Karpas-422 (cell line): ENCODE results near the gene HNRNPH3. TPM values are rescaled to one million over a fixed set of nuclear protein-coding genes. Genes with fewer than 3 reads are reported as not detected.
"Not testable (repeated sequence)": the region's sequence is repeated elsewhere in the genome, so short reads cannot be mapped to it uniquely, and the experiment has no call there.

Experiments
- DNase-seq: peaks from one replicate; pipeline ENCODE4 v3.0.0-alpha.2; 2015
- H2AFZ ChIP-seq: fragments of 200-600 bp; sonication (generic); 2 replicates; pipeline ENCODE4 v1.6.1; 2014; ENCODE audit warnings: antibody characterized with exemption, low read length, mixed read lengths
- H3K27ac ChIP-seq: fragments of 200-600 bp; sonication (generic); 2 replicates; pipeline ENCODE4 v1.5.1; 2014; ENCODE audit warnings: mild to moderate bottlenecking, low read length, moderate library complexity
- H3K27me3 ChIP-seq: fragments of 200-600 bp; sonication (generic); 2 replicates; pipeline ENCODE4 v1.6.1; 2014; ENCODE audit warnings: low read length, mixed read lengths
- H3K36me3 ChIP-seq: fragments of 200-600 bp; sonication (generic); 2 replicates; pipeline ENCODE4 v1.6.1; 2014; ENCODE audit warnings: low read length, mixed read lengths; ENCODE audit not compliant: insufficient read depth
- H3K4me1 ChIP-seq: fragments of 200-600 bp; sonication (generic); 2 replicates; pipeline ENCODE4 v1.6.1; 2014; ENCODE audit warnings: mild to moderate bottlenecking, low read length, mixed read lengths
- H3K4me2 ChIP-seq: fragments of 200-600 bp; sonication (generic); 2 replicates; pipeline ENCODE4 v1.6.1; 2014; ENCODE audit warnings: low read length, low read depth, mild to moderate bottlenecking; ENCODE audit not compliant: poor library complexity, severe bottlenecking
- H3K4me3 ChIP-seq: fragments of 200-600 bp; sonication (generic); 2 replicates; pipeline ENCODE4 v1.5.1; 2014; ENCODE audit warnings: mild to moderate bottlenecking, antibody characterized with exemption, low read length, mixed read lengths
- H3K79me2 ChIP-seq: fragments of 200-600 bp; sonication (generic); 2 replicates; pipeline ENCODE4 v1.6.1; 2014; ENCODE audit warnings: mild to moderate bottlenecking, low read length, mixed read lengths
- H3K9ac ChIP-seq: fragments of 200-600 bp; sonication (generic); 2 replicates; pipeline ENCODE4 v1.6.0; 2014; ENCODE audit warnings: low read length
- H3K9me2 ChIP-seq: fragments of 200-600 bp; sonication (generic), shearing (Covaris generic); replicated peaks from 2 replicates; pipeline ENCODE4 v1.6.0; 2014; ENCODE audit warnings: mild to moderate bottlenecking, low read length, moderate library complexity; ENCODE audit not compliant: insufficient read depth
- H3K9me3 ChIP-seq: fragments of 300-700, 200-600 bp; sonication (generic); 2 replicates; pipeline ENCODE4 v1.6.1; 2014; ENCODE audit warnings: low read length, mixed read lengths
- H4K20me1 ChIP-seq: fragments of 200-600 bp; sonication (generic); 2 replicates; pipeline ENCODE4 v1.6.1; 2014; ENCODE audit warnings: mild to moderate bottlenecking, antibody characterized with exemption, low read length, low read depth; ENCODE audit not compliant: insufficient read depth
- total RNA-seq: library from RNA; depleted of rRNA; stranded (reverse); fragments of >200 nt; shearing (Covaris generic); gene quantifications from 2 replicates; pipeline ENCODE4 v1.2.3, GENCODE V29; 2014; ENCODE audit warnings: low replicate concordance

The HNRNPH3 gene
- total RNA-seq, 1 experiment from 2014 or later: 24.1 TPM

DNA sequence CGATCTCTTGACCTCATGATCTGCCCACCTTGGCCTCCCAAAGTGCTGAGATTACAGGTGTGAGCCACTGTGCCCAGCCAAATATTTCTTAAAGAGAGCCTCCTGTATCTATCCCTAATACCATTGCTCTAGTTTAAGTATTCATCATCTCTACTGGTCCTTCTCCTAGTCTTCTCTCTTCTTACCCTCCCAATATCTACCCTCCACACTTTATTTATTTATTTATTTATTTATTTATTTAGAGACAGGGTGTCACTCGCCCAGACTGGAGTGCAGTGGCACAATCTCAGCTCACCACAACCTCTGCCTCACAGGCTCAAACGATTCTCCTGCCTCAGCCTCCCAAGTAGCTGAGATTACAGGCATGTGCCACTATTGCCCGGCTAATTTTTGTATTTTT is 7.5 kb upstream of the HNRNPH3 start:
- DNase-seq, H3K4me2 ChIP-seq, H3K9me2 ChIP-seq, H3K9me3 ChIP-seq, H3K4me3 ChIP-seq, H4K20me1 ChIP-seq, H3K9ac ChIP-seq, H2AFZ ChIP-seq, H3K36me3 ChIP-seq, H3K27ac ChIP-seq, H3K4me1 ChIP-seq, H3K27me3 ChIP-seq, H3K79me2 ChIP-seq: not testable (repeated sequence)

GRCh38 chr10:68327889-68328786 is 3.7 kb upstream of the HNRNPH3 start:
- peak; percentile 35 for DNase-seq
- Histone ChIP-seq H3K4me1 (peaks cover 17% of the 10 kb centered on the region), H2AFZ (peak overlapping the region; percentile 49; the same call in 1 of the 2 replicates), H3K9ac (no peak overlapping the region), H3K4me3 (no peak overlapping the region), H3K36me3 (0 out of 2 replicates have a peak, but pooled peaks cover under 1% of the 10 kb centered on the region), H3K27ac (no peak overlapping the region), H3K9me3 (no peaks in the 10 kb centered on the region), H3K9me2 (no peaks in the 10 kb centered on the region), H4K20me1 (peaks cover 8% of the 10 kb centered on the region; the same call in 1 of the 2 replicates), H3K79me2 (peaks cover 13% of the 10 kb centered on the region), H3K4me2 (peak overlapping the region; percentile 25), H3K27me3 (no peaks in the 10 kb centered on the region)

GRCh38 chr10:68329506-68329861 is 2.4 kb upstream of the HNRNPH3 start:
- Histone ChIP-seq H3K27ac (no peak overlapping the region), H3K36me3 (peaks cover 14% of the 10 kb centered on the region; the same call in 1 of the 2 replicates), H3K9me3 (no peaks in the 10 kb centered on the region), H4K20me1 (peaks cover 21% of the 10 kb centered on the region), H3K4me1 (peaks cover 28% of the 10 kb centered on the region), H3K27me3 (no peaks in the 10 kb centered on the region), H3K4me3 (no peak overlapping the region), H3K9ac (no peak overlapping the region), H3K79me2 (peaks cover 26% of the 10 kb centered on the region), H3K4me2 (no peak overlapping the region), H2AFZ (no peak overlapping the region), H3K9me2 (no peaks in the 10 kb centered on the region)
- no peak for DNase-seq

GRCh38 chr10:68330852-68331454 is 911 bp upstream of the HNRNPH3 start:
- peak overlapping the region; percentile 74 for H2AFZ ChIP-seq

GRCh38 chr10:68332259-68333057 is 594 bp downstream of the HNRNPH3 start, which contains the start of gene PBLD:
Gene PBLD, minus strand, starts transcription at chr10:68332928. Its CDS starts 26,084 bp downstream, at chr10:68306844.
- Histone ChIP-seq H3K27ac (peak within 1 kb of the TSS; percentile 88), H3K4me1 (peaks cover 54% of the 10 kb centered on the region), H3K36me3 (peaks cover 41% of the 10 kb centered on the region; the same call in 1 of the 2 replicates), H3K79me2 (peaks cover 56% of the 10 kb centered on the region), H3K9me3 (no peaks in the 10 kb centered on the region), H3K4me3 (peak within 1 kb of the TSS; percentile 88), H3K9me2 (no peaks in the 10 kb centered on the region), H3K4me2 (peak within 1 kb of the TSS; percentile 94), H2AFZ (no peak within 1 kb of the TSS), H3K27me3 (no peaks in the 10 kb centered on the region), H4K20me1 (peaks cover 48% of the 10 kb centered on the region), H3K9ac (peak within 1 kb of the TSS; percentile 96)
- peak; percentile 83 for DNase-seq

More at GRCh38 chr10:68330852-68331454, 911 bp upstream of the HNRNPH3 start:
- DNase-seq: peak; percentile 54
- Histone ChIP-seq H3K9ac (peak overlapping the region; percentile 96), H3K4me2 (peak overlapping the region; percentile 94), H3K9me3 (no peaks in the 10 kb centered on the region), H3K27ac (peak overlapping the region; percentile 88), H3K9me2 (no peaks in the 10 kb centered on the region), H3K36me3 (peaks cover 28% of the 10 kb centered on the region; the same call in 1 of the 2 replicates), H4K20me1 (peaks cover 36% of the 10 kb centered on the region), H3K4me1 (peaks cover 43% of the 10 kb centered on the region), H3K79me2 (peaks cover 41% of the 10 kb centered on the region), H3K4me3 (peak overlapping the region; percentile 88), H3K27me3 (no peaks in the 10 kb centered on the region)

GRCh38 chr10:68333058-68333395 is 1.2 kb downstream of the HNRNPH3 start:
- H3K27ac ChIP-seq: peak overlapping the region; percentile 88
- H3K79me2 ChIP-seq: peaks cover 62% of the 10 kb centered on the region
- no peaks in the 10 kb centered on the region for H3K27me3 ChIP-seq
- no peak for DNase-seq
- peaks cover 52% of the 10 kb centered on the region for H4K20me1 ChIP-seq
- H3K9me2 ChIP-seq: no peaks in the 10 kb centered on the region
- H3K4me2 ChIP-seq: peak overlapping the region; percentile 94
- H3K9me3 ChIP-seq: no peaks in the 10 kb centered on the region
- peaks cover 53% of the 10 kb centered on the region for H3K4me1 ChIP-seq
- no peak overlapping the region for H2AFZ ChIP-seq
- H3K4me3 ChIP-seq: peak overlapping the region; percentile 88
- peaks cover 47% of the 10 kb centered on the region; the same call in 1 of the 2 replicates for H3K36me3 ChIP-seq
- H3K9ac ChIP-seq: peak overlapping the region; percentile 96

- H3K36me3 ChIP-seq: peaks cover 54% of the 10 kb centered on the region
- no peaks in the 10 kb centered on the region for H3K9me2 ChIP-seq
- peak overlapping the region; percentile 96 for H3K9ac ChIP-seq
- DNase-seq: no peak
- H3K4me2 ChIP-seq: peak overlapping the region; percentile 94
- peaks cover 47% of the 10 kb centered on the region for H3K4me1 ChIP-seq
- H3K4me3 ChIP-seq: peak overlapping the region; percentile 88
- no peaks in the 10 kb centered on the region for H3K27me3 ChIP-seq
- peak overlapping the region; percentile 88 for H3K27ac ChIP-seq
- H4K20me1 ChIP-seq: peaks cover 59% of the 10 kb centered on the region
- peaks cover 69% of the 10 kb centered on the region for H3K79me2 ChIP-seq
- no peaks in the 10 kb centered on the region for H3K9me3 ChIP-seq
- H2AFZ ChIP-seq: no peak overlapping the region
These were observed 1.9 kb downstream of the HNRNPH3 start for GRCh38 chr10:68333440-68334431.
